Neural cell (in vitro differentiated cells): Measurements from ENCODE around the gene DIAPH2.

Experiments used
- CTCF ChIP-seq: fragments of 450-650 bp; IDR thresholded peaks from 2 replicates; pipeline ENCODE4 v1.5.1; 2014; ENCODE audit warnings: antibody characterized with exemption, mild to moderate bottlenecking, moderate library complexity; ENCODE audit not compliant: poor library complexity, severe bottlenecking
- EP300 ChIP-seq: fragments of 450-650 bp; conservative IDR thresholded peaks from 2 replicates; pipeline ENCODE4 v1.6.1; 2014; ENCODE audit warnings: antibody characterized with exemption, mild to moderate bottlenecking, moderate library complexity; ENCODE audit not compliant: poor library complexity, severe bottlenecking
- EZH2 ChIP-seq: fragments of 200-600, 300-800 bp; shearing (Covaris generic), sonication (generic); IDR thresholded peaks from 2 replicates; pipeline ENCODE4 v1.6.1; 2014; ENCODE audit warnings: antibody characterized with exemption, low read length, borderline replicate concordance, mild to moderate bottlenecking; ENCODE audit not compliant: insufficient read depth, poor library complexity, severe bottlenecking
- RAD21 ChIP-seq: fragments of 450-650 bp; conservative IDR thresholded peaks from 2 replicates; pipeline ENCODE4 v1.6.1; 2014; ENCODE audit warnings: antibody characterized with exemption, mild to moderate bottlenecking, moderate library complexity
- TAF1 ChIP-seq: IDR thresholded peaks from 2 replicates; pipeline ENCODE4 v1.6.1; 2012; ENCODE audit warnings: low read depth
- TF ChIP-seq, protein P1 (sequence below): IDR thresholded peaks from 2 replicates; pipeline ENCODE4 v1.6.1; 2012; ENCODE audit warnings: borderline replicate concordance

- peak; percentile 78 for TF ChIP-seq RAD21
- peak; percentile 65 for TF ChIP-seq CTCF
- TF ChIP-seq EP300 = no peak
- TF ChIP-seq, protein P1, sequence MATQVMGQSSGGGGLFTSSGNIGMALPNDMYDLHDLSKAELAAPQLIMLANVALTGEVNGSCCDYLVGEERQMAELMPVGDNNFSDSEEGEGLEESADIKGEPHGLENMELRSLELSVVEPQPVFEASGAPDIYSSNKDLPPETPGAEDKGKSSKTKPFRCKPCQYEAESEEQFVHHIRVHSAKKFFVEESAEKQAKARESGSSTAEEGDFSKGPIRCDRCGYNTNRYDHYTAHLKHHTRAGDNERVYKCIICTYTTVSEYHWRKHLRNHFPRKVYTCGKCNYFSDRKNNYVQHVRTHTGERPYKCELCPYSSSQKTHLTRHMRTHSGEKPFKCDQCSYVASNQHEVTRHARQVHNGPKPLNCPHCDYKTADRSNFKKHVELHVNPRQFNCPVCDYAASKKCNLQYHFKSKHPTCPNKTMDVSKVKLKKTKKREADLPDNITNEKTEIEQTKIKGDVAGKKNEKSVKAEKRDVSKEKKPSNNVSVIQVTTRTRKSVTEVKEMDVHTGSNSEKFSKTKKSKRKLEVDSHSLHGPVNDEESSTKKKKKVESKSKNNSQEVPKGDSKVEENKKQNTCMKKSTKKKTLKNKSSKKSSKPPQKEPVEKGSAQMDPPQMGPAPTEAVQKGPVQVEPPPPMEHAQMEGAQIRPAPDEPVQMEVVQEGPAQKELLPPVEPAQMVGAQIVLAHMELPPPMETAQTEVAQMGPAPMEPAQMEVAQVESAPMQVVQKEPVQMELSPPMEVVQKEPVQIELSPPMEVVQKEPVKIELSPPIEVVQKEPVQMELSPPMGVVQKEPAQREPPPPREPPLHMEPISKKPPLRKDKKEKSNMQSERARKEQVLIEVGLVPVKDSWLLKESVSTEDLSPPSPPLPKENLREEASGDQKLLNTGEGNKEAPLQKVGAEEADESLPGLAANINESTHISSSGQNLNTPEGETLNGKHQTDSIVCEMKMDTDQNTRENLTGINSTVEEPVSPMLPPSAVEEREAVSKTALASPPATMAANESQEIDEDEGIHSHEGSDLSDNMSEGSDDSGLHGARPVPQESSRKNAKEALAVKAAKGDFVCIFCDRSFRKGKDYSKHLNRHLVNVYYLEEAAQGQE = no peak
- no peak for TF ChIP-seq EZH2
- TF ChIP-seq TAF1 = no peak
Observed at GRCh38 chrX:96770315-96770714, 85.7 kb downstream of the DIAPH2 start.
